GM19025 (cell line): ENCODE measurements around the gene DMPK.
"Not testable (repeated sequence)": the region's sequence is repeated elsewhere in the genome, so short reads cannot be mapped to it uniquely, and the experiment has no call there.

Experiments
- ATAC-seq: cut with Tn5 transposase; IDR thresholded peaks from one replicate; pipeline ENCODE4 v1.9.1; 2021; ENCODE audit warnings: mild to moderate bottlenecking, low read depth, moderate library complexity; ENCODE audit not compliant: unreplicated experiment

The DMPK gene

GRCh38 chr19:45815481-45816216 lies 33.4 kb upstream of the DMPK start:
- ATAC-seq = no peak

- no peak for ATAC-seq
These were observed 32.7 kb upstream of the DMPK start, which contains the start of gene RSPH6A for GRCh38 chr19:45814851-45815480. Gene RSPH6A (minus strand): TSS chr19:45815308. CDS start chr19:45815176, 132 bp downstream.

GRCh38 chr19:45814166-45814780 lies 32.0 kb upstream of the DMPK start:
- no peak for ATAC-seq

GRCh38 chr19:45812297-45812696 lies 30.0 kb upstream of the DMPK start:
- ATAC-seq = no peak

- ATAC-seq = no peak
These were observed 27.4 kb upstream of the DMPK start for GRCh38 chr19:45809643-45810159.

GRCh38 chr19:45805719-45806118 lies 23.4 kb upstream of the DMPK start:
- ATAC-seq = no peak

- ATAC-seq = no peak
These were observed 22.6 kb upstream of the DMPK start for GRCh38 chr19:45804959-45805230.

GRCh38 chr19:45804140-45804958 lies 22.1 kb upstream of the DMPK start:
- ATAC-seq = no peak

GRCh38 chr19:45801603-45802175 lies 19.4 kb upstream of the DMPK start:
- no peak for ATAC-seq

GRCh38 chr19:45800070-45800553 lies 17.8 kb upstream of the DMPK start:
- no peak for ATAC-seq

GRCh38 chr19:45799541-45799940 lies 17.3 kb upstream of the DMPK start:
- ATAC-seq = not testable (repeated sequence)

- ATAC-seq = no peak
These were observed 16.8 kb upstream of the DMPK start for GRCh38 chr19:45798995-45799517.

- ATAC-seq = no peak
These were observed 12.3 kb upstream of the DMPK start for GRCh38 chr19:45794627-45795026.

GRCh38 chr19:45793876-45794275 lies 11.6 kb upstream of the DMPK start:
- no peak for ATAC-seq

- no peak for ATAC-seq
These were observed 10.9 kb upstream of the DMPK start for GRCh38 chr19:45793178-45793564.

- ATAC-seq = peak; percentile 94
These were observed 10.3 kb upstream of the DMPK start, which contains the start of gene DMWD for GRCh38 chr19:45792470-45793177. Gene DMWD (minus strand): TSS chr19:45792845. CDS start chr19:45792756, 89 bp downstream.

- ATAC-seq = peak; percentile 15
These were observed 9.6 kb upstream of the DMPK start for GRCh38 chr19:45791744-45792469.

- ATAC-seq = no peak
These were observed 8.7 kb upstream of the DMPK start for GRCh38 chr19:45790942-45791341.
